Neural progenitor cell (in vitro differentiated cells): Measurements from ENCODE around the gene ANXA11. TPM values are rescaled to one million over a fixed set of nuclear protein-coding genes. Genes with fewer than 3 reads are reported as not detected.

Source experiments
- DNase-seq: peaks from one replicate; pipeline ENCODE4 v3.0.0-alpha.2; 2016; ENCODE audit warnings: low spot score
- H2AFZ ChIP-seq: fragments of 200-600 bp; sonication (generic); replicated peaks from 2 replicates; pipeline ENCODE4 v1.6.1; 2016; ENCODE audit warnings: antibody characterized with exemption
- H3F3A ChIP-seq: fragments of 200-600 bp; sonication (generic); 2 replicates; pipeline ENCODE4 v1.6.1; 2016; ENCODE audit warnings: antibody characterized with exemption, low read depth
- H3K27ac ChIP-seq: fragments of 200-600 bp; sonication (generic); 2 replicates; pipeline ENCODE4 v1.5.1; 2016; ENCODE audit warnings: mild to moderate bottlenecking
- H3K27me3 ChIP-seq: fragments of 200-600 bp; sonication (generic); 2 replicates; pipeline ENCODE4 v1.6.1; 2016; ENCODE audit warnings: mild to moderate bottlenecking, moderate library complexity
- H3K36me3 ChIP-seq: fragments of 200-600 bp; sonication (generic); 2 replicates; pipeline ENCODE4 v1.5.1; 2016
- H3K4me1 ChIP-seq: fragments of 200-600 bp; sonication (generic); 2 replicates; pipeline ENCODE4 v1.6.1; 2016; ENCODE audit warnings: mixed run types
- H3K4me2 ChIP-seq: fragments of 200-600 bp; sonication (generic); 2 replicates; pipeline ENCODE4 v1.6.1; 2016
- H3K4me3 ChIP-seq: fragments of 200-600 bp; sonication (generic); 2 replicates; pipeline ENCODE4 v1.5.1; 2016
- H3K79me2 ChIP-seq: fragments of 200-600 bp; sonication (generic); 2 replicates; pipeline ENCODE4 v1.6.1; 2016; ENCODE audit warnings: low read depth
- H3K9ac ChIP-seq: fragments of 200-600 bp; sonication (generic); 2 replicates; pipeline ENCODE4 v1.6.1; 2016
- H3K9me3 ChIP-seq: fragments of 200-600 bp; sonication (generic); 2 replicates; pipeline ENCODE4 v1.5.1; 2016; ENCODE audit warnings: low read depth
- H4K20me1 ChIP-seq: fragments of 200-600 bp; sonication (generic); 2 replicates; pipeline ENCODE4 v1.6.1; 2016; ENCODE audit warnings: low read depth
- H3K27ac Mint-ChIP-seq: 3 replicates; pipeline ENCODE4 v1.8.0; 2021; ENCODE audit warnings: mixed read lengths
- H3K27me3 Mint-ChIP-seq: 2 replicates; pipeline ENCODE4 v1.8.0; 2022; ENCODE audit warnings: low read depth, mild to moderate bottlenecking, inconsistent platforms, moderate library complexity, mixed read lengths; ENCODE audit not compliant: insufficient read depth
- H3K36me3 Mint-ChIP-seq: 3 replicates; pipeline ENCODE4 v1.8.0; 2021; ENCODE audit warnings: mixed read lengths
- H3K4me1 Mint-ChIP-seq: 3 replicates; pipeline ENCODE4 v1.8.0; 2021; ENCODE audit warnings: mixed read lengths
- H3K4me3 Mint-ChIP-seq: 3 replicates; pipeline ENCODE4 v1.8.0; 2021; ENCODE audit warnings: mild to moderate bottlenecking, moderate library complexity, mixed read lengths
- H3K9me3 Mint-ChIP-seq: 3 replicates; pipeline ENCODE4 v1.8.0; 2020; ENCODE audit warnings: mixed read lengths
- EZH2 ChIP-seq: fragments of 200-600 bp; sonication (generic); IDR thresholded peaks from 2 replicates; pipeline ENCODE4 v1.6.1; 2017; ENCODE audit warnings: antibody characterized with exemption, mild to moderate bottlenecking, moderate library complexity
- EZH2phosphoT487 ChIP-seq: fragments of 200-600 bp; sonication (generic); IDR thresholded peaks from 2 replicates; pipeline ENCODE4 v1.6.1; 2017; ENCODE audit warnings: antibody characterized with exemption
- small RNA-seq: library from RNA; depleted of rRNA; stranded (forward); fragments of <200 nt; gene quantifications from one replicate; pipeline ENCODE3, GENCODE V24; 2015
- total RNA-seq: library from RNA; depleted of rRNA; stranded (reverse); fragments of >200 nt; gene quantifications from 2 replicates; pipeline ENCODE4 v1.2.3, GENCODE V29; 2015; ENCODE audit warnings: low replicate concordance
- TF ChIP-seq, protein P1 (sequence below): fragments of 200-600 bp; sonication (generic); IDR thresholded peaks from 2 replicates; pipeline ENCODE4 v1.5.1; 2017; ENCODE audit warnings: antibody characterized with exemption, mild to moderate bottlenecking

The ANXA11 gene
- total RNA-seq, 1 donor from 2014 or later, result 2.7 TPM

DNA sequence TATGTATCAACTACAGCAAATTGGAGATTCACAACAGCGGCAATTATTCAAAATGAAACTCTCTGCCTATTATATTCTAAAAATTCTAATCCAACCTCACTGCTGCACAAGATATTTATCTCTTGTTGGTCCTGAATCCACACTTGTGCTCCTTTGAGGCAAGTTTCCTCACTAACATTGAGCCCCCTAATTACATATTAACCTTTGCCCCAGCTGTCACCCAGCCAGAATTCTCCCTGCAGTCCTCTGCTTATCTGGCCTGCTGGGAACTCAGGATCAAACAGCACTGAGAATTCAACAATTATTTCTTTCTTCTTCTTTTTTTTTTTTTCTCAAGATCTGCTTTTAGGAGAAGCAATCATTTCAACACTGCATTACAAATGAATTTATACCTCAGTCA lies 94.4 kb downstream of the ANXA11 start:
- Histone ChIP-seq H2AFZ (no peak overlapping the region), H3F3A (no peaks in the 10 kb centered on the region), H3K27ac (no peak overlapping the region), H3K9ac (no peak overlapping the region), H3K79me2 (no peaks in the 10 kb centered on the region), H4K20me1 (no peaks in the 10 kb centered on the region), H3K4me2 (no peak overlapping the region), H3K4me1 (no peaks in the 10 kb centered on the region), H3K36me3 (no peaks in the 10 kb centered on the region), H3K9me3 (no peaks in the 10 kb centered on the region), H3K4me3 (no peak overlapping the region), H3K27me3 (no peaks in the 10 kb centered on the region)
- H3K27me3 Mint-ChIP-seq, result peaks cover 9% of the 10 kb centered on the region
- peaks cover 5% of the 10 kb centered on the region for H3K4me1 Mint-ChIP-seq
- H3K9me3 Mint-ChIP-seq, result peaks cover 31% of the 10 kb centered on the region
- TF ChIP-seq EZH2phosphoT487, result no peak
- TF ChIP-seq EZH2, result no peak
- TF ChIP-seq, protein P1, sequence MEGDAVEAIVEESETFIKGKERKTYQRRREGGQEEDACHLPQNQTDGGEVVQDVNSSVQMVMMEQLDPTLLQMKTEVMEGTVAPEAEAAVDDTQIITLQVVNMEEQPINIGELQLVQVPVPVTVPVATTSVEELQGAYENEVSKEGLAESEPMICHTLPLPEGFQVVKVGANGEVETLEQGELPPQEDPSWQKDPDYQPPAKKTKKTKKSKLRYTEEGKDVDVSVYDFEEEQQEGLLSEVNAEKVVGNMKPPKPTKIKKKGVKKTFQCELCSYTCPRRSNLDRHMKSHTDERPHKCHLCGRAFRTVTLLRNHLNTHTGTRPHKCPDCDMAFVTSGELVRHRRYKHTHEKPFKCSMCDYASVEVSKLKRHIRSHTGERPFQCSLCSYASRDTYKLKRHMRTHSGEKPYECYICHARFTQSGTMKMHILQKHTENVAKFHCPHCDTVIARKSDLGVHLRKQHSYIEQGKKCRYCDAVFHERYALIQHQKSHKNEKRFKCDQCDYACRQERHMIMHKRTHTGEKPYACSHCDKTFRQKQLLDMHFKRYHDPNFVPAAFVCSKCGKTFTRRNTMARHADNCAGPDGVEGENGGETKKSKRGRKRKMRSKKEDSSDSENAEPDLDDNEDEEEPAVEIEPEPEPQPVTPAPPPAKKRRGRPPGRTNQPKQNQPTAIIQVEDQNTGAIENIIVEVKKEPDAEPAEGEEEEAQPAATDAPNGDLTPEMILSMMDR, result no peak
- DNase-seq, result no peak
- peak overlapping the region; percentile 37 for H3K27ac Mint-ChIP-seq
- H3K4me3 Mint-ChIP-seq, result no peak overlapping the region
- no peaks in the 10 kb centered on the region for H3K36me3 Mint-ChIP-seq

- peak; percentile 3 for DNase-seq
- Mint-ChIP-seq H3K4me3 (no peak overlapping the region), H3K27ac (no peak overlapping the region), H3K27me3 (peaks cover 9% of the 10 kb centered on the region), H3K9me3 (peaks cover 31% of the 10 kb centered on the region), H3K4me1 (peaks cover 10% of the 10 kb centered on the region), H3K36me3 (no peaks in the 10 kb centered on the region)
- Histone ChIP-seq H3K36me3 (no peaks in the 10 kb centered on the region), H3K27me3 (no peaks in the 10 kb centered on the region), H3F3A (no peaks in the 10 kb centered on the region), H3K9ac (no peak overlapping the region), H3K9me3 (no peaks in the 10 kb centered on the region), H4K20me1 (no peaks in the 10 kb centered on the region), H3K4me2 (no peak overlapping the region), H2AFZ (no peak overlapping the region), H3K4me1 (peaks cover 9% of the 10 kb centered on the region), H3K79me2 (no peaks in the 10 kb centered on the region), H3K27ac (no peak overlapping the region), H3K4me3 (no peak overlapping the region)
- TF ChIP-seq EZH2phosphoT487 (no peak), EZH2 (no peak)
- TF ChIP-seq, protein P1, result no peak
Observed at GRCh38 chr10:80108576-80109239, 96.6 kb downstream of the ANXA11 start.

GRCh38 chr10:80104066-80104926 lies 101.0 kb downstream of the ANXA11 start:
- H3K79me2 ChIP-seq, result no peaks in the 10 kb centered on the region
- H3K27ac Mint-ChIP-seq, result peak overlapping the region; percentile 53
- no peak overlapping the region for H2AFZ ChIP-seq
- no peaks in the 10 kb centered on the region for H3K9me3 ChIP-seq
- no peaks in the 10 kb centered on the region for H3F3A ChIP-seq
- no peaks in the 10 kb centered on the region for H4K20me1 ChIP-seq
- peaks cover 19% of the 10 kb centered on the region for H3K9me3 Mint-ChIP-seq
- no peak overlapping the region for H3K4me3 Mint-ChIP-seq
- no peaks in the 10 kb centered on the region for H3K27me3 ChIP-seq
- H3K9ac ChIP-seq, result no peak overlapping the region
- peaks cover 9% of the 10 kb centered on the region for H3K4me1 ChIP-seq
- TF ChIP-seq EZH2phosphoT487, result no peak
- TF ChIP-seq, protein P1, result no peak
- no peak for TF ChIP-seq EZH2
- H3K4me2 ChIP-seq, result no peak overlapping the region
- H3K36me3 ChIP-seq, result no peaks in the 10 kb centered on the region
- H3K27me3 Mint-ChIP-seq, result no peaks in the 10 kb centered on the region
- no peak for DNase-seq
- H3K27ac ChIP-seq, result no peak overlapping the region
- H3K4me1 Mint-ChIP-seq, result peaks cover 5% of the 10 kb centered on the region
- H3K36me3 Mint-ChIP-seq, result no peaks in the 10 kb centered on the region
- H3K4me3 ChIP-seq, result no peak overlapping the region

Small RNA genes lying within 50 kb of the gene (small RNA-seq; reads per million reads assigned to genes)
- not detected for gene RPS12P2

Other genes starting within 250 kb of the ANXA11 start
- 27.5 and 34.6 TPM in 2 replicates for gene TMEM254, start 126.9 kb downstream of the ANXA11 start, total RNA-seq
- not detected in 2 replicates for gene PLAC9, start 72.8 kb downstream of the ANXA11 start, total RNA-seq
- gene MAT1A, start 84.1 kb upstream of the ANXA11 start, total RNA-seq, result 0.19 TPM in 1 of 2 replicates, not detected in the other
- gene DYDC1, start 151.2 kb upstream of the ANXA11 start, total RNA-seq, result not detected in 2 replicates
- gene DYDC2, start 151.2 kb upstream of the ANXA11 start, total RNA-seq, result 5.8 and 6.9 TPM in 2 replicates
- gene PRXL2A, start 203.0 kb upstream of the ANXA11 start, total RNA-seq, result 81.4 and 107 TPM in 2 replicates
- gene TSPAN14, start 248.8 kb upstream of the ANXA11 start, total RNA-seq, result 32.7 and 68.9 TPM in 2 replicates